Coronary artery (tissue), 2 donors: ENCODE results near the gene ELAVL2.

Experiments used
- DNase-seq: peaks from one replicate; pipeline ENCODE4 v3.0.0-alpha.2; 2017; ENCODE audit warnings: low spot score
- H3K27ac ChIP-seq, 2 donors: fragments of 200-600 bp; sonication (generic); one replicate each; pipeline ENCODE4 v1.5.1; 2016 to 2019
- H3K4me3 ChIP-seq: fragments of 200-600 bp; sonication (generic); 2 replicates; pipeline ENCODE4 v1.5.1; 2016; ENCODE audit warnings: mild to moderate bottlenecking, moderate library complexity
- TF ChIP-seq, protein P1 (sequence below): fragments of 200-600 bp; sonication (generic); IDR thresholded peaks from one replicate; pipeline ENCODE4 v1.5.1; 2019; ENCODE audit warnings: antibody characterized with exemption

The ELAVL2 gene

DNA sequence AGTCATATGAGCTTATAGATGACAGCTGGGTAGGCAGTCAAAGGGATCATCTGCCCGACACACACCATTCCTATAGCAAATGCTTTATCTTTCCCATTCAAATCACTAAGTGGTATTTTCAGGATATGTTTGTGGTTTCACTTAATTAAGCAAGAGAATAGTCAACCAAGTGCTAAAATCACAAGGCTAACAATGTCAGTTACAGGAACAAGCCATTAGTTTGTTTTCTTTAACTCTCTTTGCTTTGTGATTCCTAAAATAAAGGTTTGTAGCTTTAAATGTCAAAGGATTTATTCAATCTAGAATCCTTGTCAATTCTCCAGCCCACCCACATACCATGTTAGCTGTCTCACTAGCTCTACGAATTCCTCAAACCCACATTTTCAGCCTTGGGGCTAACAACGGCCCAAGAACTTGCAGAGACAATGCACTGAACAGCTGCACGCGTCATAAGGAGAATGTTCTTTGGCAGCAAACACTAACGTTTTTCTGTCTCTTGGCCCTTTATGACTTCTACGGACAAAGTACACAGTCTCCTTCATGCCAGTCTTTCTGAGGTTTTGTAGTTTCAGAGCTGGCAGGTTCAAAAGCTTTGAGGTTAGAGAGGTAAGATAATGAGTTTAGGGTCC, 56.6 kb downstream of the ELAVL2 start:
- Histone ChIP-seq H3K4me3 (no peak overlapping the region), H3K27ac (no peak overlapping the region)
- no peak for DNase-seq
- TF ChIP-seq, protein P1, sequence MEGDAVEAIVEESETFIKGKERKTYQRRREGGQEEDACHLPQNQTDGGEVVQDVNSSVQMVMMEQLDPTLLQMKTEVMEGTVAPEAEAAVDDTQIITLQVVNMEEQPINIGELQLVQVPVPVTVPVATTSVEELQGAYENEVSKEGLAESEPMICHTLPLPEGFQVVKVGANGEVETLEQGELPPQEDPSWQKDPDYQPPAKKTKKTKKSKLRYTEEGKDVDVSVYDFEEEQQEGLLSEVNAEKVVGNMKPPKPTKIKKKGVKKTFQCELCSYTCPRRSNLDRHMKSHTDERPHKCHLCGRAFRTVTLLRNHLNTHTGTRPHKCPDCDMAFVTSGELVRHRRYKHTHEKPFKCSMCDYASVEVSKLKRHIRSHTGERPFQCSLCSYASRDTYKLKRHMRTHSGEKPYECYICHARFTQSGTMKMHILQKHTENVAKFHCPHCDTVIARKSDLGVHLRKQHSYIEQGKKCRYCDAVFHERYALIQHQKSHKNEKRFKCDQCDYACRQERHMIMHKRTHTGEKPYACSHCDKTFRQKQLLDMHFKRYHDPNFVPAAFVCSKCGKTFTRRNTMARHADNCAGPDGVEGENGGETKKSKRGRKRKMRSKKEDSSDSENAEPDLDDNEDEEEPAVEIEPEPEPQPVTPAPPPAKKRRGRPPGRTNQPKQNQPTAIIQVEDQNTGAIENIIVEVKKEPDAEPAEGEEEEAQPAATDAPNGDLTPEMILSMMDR = no peak

DNA sequence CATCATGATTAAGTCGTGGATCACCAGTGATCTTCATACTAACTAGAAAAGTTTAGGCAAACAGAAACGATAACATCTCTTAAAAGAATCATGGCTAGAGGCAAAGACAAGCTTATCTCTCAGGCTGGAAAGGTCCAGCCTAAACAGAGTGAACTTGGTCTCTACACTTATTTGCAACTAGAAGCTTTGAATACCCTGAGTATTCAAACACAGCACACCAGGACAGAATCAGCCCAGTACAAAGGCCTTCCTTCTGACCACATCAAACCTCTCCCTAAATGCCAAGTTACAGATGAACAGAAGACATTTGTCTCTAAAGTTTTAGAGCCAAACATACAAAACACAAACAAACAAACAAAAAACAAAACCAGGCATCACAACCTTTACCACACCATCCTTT, 57.2 kb downstream of the ELAVL2 start:
- TF ChIP-seq, protein P1 = no peak
- Histone ChIP-seq H3K27ac (no peak overlapping the region), H3K4me3 (no peak overlapping the region)
- no peak for DNase-seq

DNA sequence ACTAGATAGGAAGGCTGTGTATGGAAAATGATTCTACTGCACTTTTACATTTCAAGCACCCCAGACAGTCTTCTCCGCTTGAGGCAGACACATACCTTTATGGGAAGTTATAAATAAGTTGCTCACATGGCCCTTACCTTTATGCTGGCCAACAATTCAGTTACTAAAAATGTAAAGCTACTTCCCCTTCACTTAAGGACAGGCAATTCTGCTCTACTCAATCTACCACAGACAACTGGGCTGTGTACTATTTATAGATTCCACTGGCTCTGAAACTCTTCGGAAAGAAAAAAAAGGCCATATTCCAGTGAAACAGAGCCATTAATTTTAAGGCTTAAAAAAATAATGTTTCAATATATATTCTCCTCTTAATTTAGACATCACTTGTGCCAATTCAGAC, 59.4 kb downstream of the ELAVL2 start:
- Histone ChIP-seq H3K4me3 (no peak overlapping the region), H3K27ac (no peak overlapping the region)
- TF ChIP-seq, protein P1 = no peak
- DNase-seq = no peak

DNA sequence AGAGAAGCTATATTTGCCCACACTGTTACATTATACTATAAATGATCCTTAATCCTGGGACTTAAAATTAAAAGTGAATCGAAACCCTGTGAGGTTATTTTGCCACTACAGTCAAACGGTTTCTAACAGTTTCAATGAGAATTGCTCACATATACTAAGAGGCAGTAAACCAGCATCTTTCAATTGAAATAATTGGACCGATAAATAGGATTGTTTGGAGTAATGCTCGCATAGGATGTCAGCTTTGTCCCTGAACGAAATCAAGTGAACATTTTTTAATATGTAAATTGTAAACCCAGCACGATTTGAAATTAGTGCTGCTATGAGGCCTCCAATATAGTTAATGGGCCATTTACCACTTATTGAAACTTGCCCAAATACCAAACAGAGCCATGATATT, 60.5 kb downstream of the ELAVL2 start:
- Histone ChIP-seq H3K27ac (no peak overlapping the region), H3K4me3 (no peak overlapping the region)
- no peak for DNase-seq
- TF ChIP-seq, protein P1 = no peak

DNA sequence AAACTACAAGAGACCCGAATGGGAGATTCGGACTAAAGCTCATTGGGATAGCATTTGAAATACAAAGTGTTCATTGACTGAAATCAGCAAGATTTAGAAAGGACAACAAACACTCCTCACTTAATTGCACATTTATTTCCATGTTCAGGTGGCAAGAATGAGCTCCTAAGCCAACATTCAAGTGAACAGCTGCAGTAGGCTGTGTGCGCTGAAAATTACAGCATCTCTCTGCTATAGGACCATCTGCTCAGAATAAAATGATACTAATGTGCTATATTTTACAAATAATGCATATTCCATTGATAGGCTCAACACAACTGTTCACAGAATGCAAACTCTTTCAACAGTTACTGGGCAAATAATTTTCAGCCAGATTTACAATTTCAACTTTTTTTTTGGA, 61.8 kb downstream of the ELAVL2 start:
- no peak overlapping the region for H3K4me3 ChIP-seq
- TF ChIP-seq, protein P1 = no peak
- no peak for DNase-seq
- no peak overlapping the region for H3K27ac ChIP-seq

DNA sequence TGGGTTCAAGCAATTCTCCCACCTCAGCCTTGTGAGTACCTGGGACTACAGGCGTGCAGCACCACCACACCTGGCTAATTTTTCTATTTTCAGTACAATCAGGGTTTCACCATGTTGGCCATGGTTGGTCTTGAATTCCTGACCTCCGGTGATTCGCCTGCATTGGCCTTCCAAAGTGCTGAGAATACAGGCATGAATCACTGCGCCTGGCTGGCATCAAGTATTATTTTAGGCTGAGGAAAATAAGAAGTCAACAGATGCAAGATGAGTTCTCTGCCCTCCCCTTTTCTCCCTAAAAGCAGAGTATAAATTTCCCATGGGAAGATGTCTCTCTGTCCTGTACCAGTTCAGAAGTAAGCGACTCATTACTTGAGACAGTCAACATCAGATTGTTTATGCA, 71.5 kb downstream of the ELAVL2 start:
- H3K4me3 ChIP-seq = no peak overlapping the region
- TF ChIP-seq, protein P1 = no peak
- no peak overlapping the region for H3K27ac ChIP-seq
- DNase-seq = no peak

DNA sequence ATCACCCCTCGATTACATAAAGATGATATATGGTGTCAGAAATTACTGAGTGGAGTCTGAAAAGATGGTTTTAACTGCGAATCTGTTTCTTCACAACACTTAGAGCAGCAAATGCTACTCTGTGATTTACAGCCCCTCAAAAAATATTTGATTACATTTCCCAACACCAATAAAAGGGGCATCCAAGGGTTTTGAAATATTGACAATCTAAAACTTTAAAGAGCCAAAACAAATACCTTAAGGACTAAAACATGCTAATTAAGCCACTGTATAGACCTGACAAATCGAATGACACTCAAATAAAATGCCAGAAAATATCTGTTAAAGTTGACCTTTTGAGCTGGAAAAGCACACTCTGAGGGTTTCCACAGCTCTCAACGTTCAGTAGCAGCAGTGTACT, 73.2 kb downstream of the ELAVL2 start:
- Histone ChIP-seq H3K27ac (no peak overlapping the region), H3K4me3 (no peak overlapping the region)
- TF ChIP-seq, protein P1 = no peak
- DNase-seq = no peak
